RWPE1 (cell line): ENCODE data around the gene DDX27.
A peak's percentile ranks its signal among the peaks of the same experiment; 100 is the strongest.

Experiments used
- CTCF ChIA-PET: fragments of 350-600 bp; sonication (Branson Sonifier 250); formaldehyde crosslinking; extraction: SDS; loops from one replicate; lab custom pipeline; 2021; lab: Yijun Ruan, JAX
- POLR2A ChIA-PET: fragments of 400-600 bp; formaldehyde crosslinking; extraction: SDS; loops from one replicate; lab custom pipeline; 2020; ENCODE audit warnings: antibody characterized with exemption; ENCODE audit not compliant: low non-redundant PET; lab: Yijun Ruan, JAX
- DNase-seq: peaks from one replicate; pipeline ENCODE4 v3.0.0; 2012; ENCODE audit warnings: low spot score
- H3K27ac ChIP-seq: fragments of 450-650 bp; 2 replicates; pipeline ENCODE4 v1.5.1; 2017
- CTCF ChIP-seq: fragments of 450-650 bp; conservative IDR thresholded peaks from 2 replicates; pipeline ENCODE4 v1.5.1; 2017; ENCODE audit warnings: low read depth, mild to moderate bottlenecking

DDX27 gene

GRCh38 chr20:49276961-49277785, 58.0 kb downstream of the DDX27 start:
- peak overlapping the region; percentile 95 for H3K27ac ChIP-seq
- POLR2A ChIA-PET: interaction anchor here (0.6 kb wide), 1 partner anchor 49 kb away, joined by 3 read pairs; no protein-coding TSS in a partner anchor
- no peak for TF ChIP-seq CTCF
- CTCF ChIA-PET: interaction anchor here (0.5 to 0.9 kb wide), 2 partner anchors 29 to 46 kb away, joined by 3 to 4 read pairs; no protein-coding TSS in a partner anchor
- no peak for DNase-seq

- ChIA-PET POLR2A (interaction anchor here (0.6 to 0.7 kb wide), 2 partner anchors 49 to 421 kb away, joined by 3 read pairs; no protein-coding TSS in a partner anchor), CTCF (interaction anchor here (0.5 kb wide), 1 partner anchor 29 kb away, joined by 3 read pairs; no protein-coding TSS in a partner anchor)
- no peak for TF ChIP-seq CTCF
Measured at GRCh38 chr20:49277786-49278035, 58.5 kb downstream of the DDX27 start.

GRCh38 chr20:49278036-49278817, 59.0 kb downstream of the DDX27 start, which contains the start of gene ZNFX1:
Gene ZNFX1, minus strand, starts transcription at chr20:49278057. Its CDS starts 2,218 bp downstream, at chr20:49275839.
- ChIA-PET POLR2A (interaction anchor here (0.6 to 1.3 kb wide), 5 partner anchors 9 to 421 kb away, joined by 3 to 4 read pairs (median 3); no protein-coding TSS in a partner anchor), CTCF (interaction anchor here (0.5 to 1.1 kb wide), 2 partner anchors 30 to 32 kb away, joined by 3 read pairs; no protein-coding TSS in a partner anchor)
- peak; percentile 99 for DNase-seq
- H3K27ac ChIP-seq: peak within 1 kb of the TSS; percentile 95
- TF ChIP-seq CTCF: no peak

More at GRCh38 chr20:49277786-49278035, 58.5 kb downstream of the DDX27 start:
- no peak for DNase-seq
- H3K27ac ChIP-seq: peak overlapping the region; percentile 95

GRCh38 chr20:49278818-49279676, 59.8 kb downstream of the DDX27 start:
- no peak for DNase-seq
- ChIA-PET POLR2A (interaction anchor here (0.6 to 1.3 kb wide), 6 partner anchors 8 to 354 kb away, joined by 3 to 9 read pairs (median 4); no protein-coding TSS in a partner anchor), CTCF (interaction anchor here (1.1 kb wide), 1 partner anchor 33 kb away, joined by 3 read pairs; no protein-coding TSS in a partner anchor)
- TF ChIP-seq CTCF: no peak
- H3K27ac ChIP-seq: peak overlapping the region; percentile 95

- ChIA-PET CTCF (interaction anchor here (0.6 kb wide), 1 partner anchor 25 kb away, joined by 4 read pairs; no protein-coding TSS in a partner anchor), POLR2A (interaction anchor here (0.6 to 0.7 kb wide), 3 partner anchors 23 to 353 kb away, joined by 3 to 9 read pairs (median 5); no protein-coding TSS in a partner anchor)
- H3K27ac ChIP-seq: peak overlapping the region; percentile 95
- TF ChIP-seq CTCF: no peak
- DNase-seq: no peak
Measured at GRCh38 chr20:49279677-49280462, 60.7 kb downstream of the DDX27 start.
